Activated effector memory CD4-positive, alpha-beta T cell treated with anti-CD3 and anti-CD28 coated beads, Interleukin-2, amount 50 U/mL, for 16 hours (primary cell): ENCODE measurements around the gene PRIMA1.

ENCODE experiments used
- DNase-seq: peaks from one replicate; pipeline ENCODE4 v3.0.0-alpha.2; 2020

Gene PRIMA1

GRCh38 chr14:93752980-93753561 lies 35.2 kb downstream of the PRIMA1 start:
- DNase-seq: no peak

- DNase-seq: no peak
These were observed 36.2 kb downstream of the PRIMA1 start for GRCh38 chr14:93751946-93752655.

- DNase-seq: no peak
These were observed 39.2 kb downstream of the PRIMA1 start for GRCh38 chr14:93749076-93749420.

GRCh38 chr14:93748208-93749075 lies 39.8 kb downstream of the PRIMA1 start:
- no peak for DNase-seq

GRCh38 chr14:93747560-93747959 lies 40.7 kb downstream of the PRIMA1 start:
- DNase-seq: no peak

GRCh38 chr14:93747102-93747501 lies 41.2 kb downstream of the PRIMA1 start:
- DNase-seq: no peak

- no peak for DNase-seq
These were observed 42.5 kb downstream of the PRIMA1 start for GRCh38 chr14:93745603-93746273.

GRCh38 chr14:93744876-93745275 lies 43.4 kb downstream of the PRIMA1 start:
- no peak for DNase-seq

GRCh38 chr14:93744176-93744575 lies 44.1 kb downstream of the PRIMA1 start:
- DNase-seq: no peak

- DNase-seq: no peak
These were observed 44.8 kb downstream of the PRIMA1 start for GRCh38 chr14:93743270-93744060.

- DNase-seq: no peak
These were observed 45.5 kb downstream of the PRIMA1 start for GRCh38 chr14:93742761-93743160.

- no peak for DNase-seq
These were observed 46.6 kb downstream of the PRIMA1 start for GRCh38 chr14:93741556-93742230.

- no peak for DNase-seq
These were observed 50.7 kb downstream of the PRIMA1 start for GRCh38 chr14:93737634-93738033.

GRCh38 chr14:93736378-93737014 lies 51.8 kb downstream of the PRIMA1 start:
- DNase-seq: no peak

GRCh38 chr14:93735206-93735605 lies 53.1 kb downstream of the PRIMA1 start:
- DNase-seq: no peak

- DNase-seq: no peak
These were observed 54.0 kb downstream of the PRIMA1 start for GRCh38 chr14:93734086-93734822.

GRCh38 chr14:93733631-93734030 lies 54.7 kb downstream of the PRIMA1 start:
- no peak for DNase-seq

GRCh38 chr14:93733231-93733630 lies 55.1 kb downstream of the PRIMA1 start:
- DNase-seq: no peak

GRCh38 chr14:93732524-93732923 lies 55.8 kb downstream of the PRIMA1 start:
- no peak for DNase-seq

GRCh38 chr14:93731753-93732152 lies 56.5 kb downstream of the PRIMA1 start:
- no peak for DNase-seq

- no peak for DNase-seq
These were observed 58.3 kb downstream of the PRIMA1 start for GRCh38 chr14:93729993-93730392.
